ENCODE data around the gene NOC4L.

NOC4L gene

GRCh38 chr12:132138941-132139871 lies 5.1 kb upstream of the NOC4L start:
- H3K4me3 ChIP-seq (ENCODE audit: low read length): no peak overlapping the region
- H3K9me3 ChIP-seq (ENCODE audit: control insufficient read depth, low read length): no peaks in the 10 kb centered on the region
- peaks cover 34% of the 10 kb centered on the region for H3K36me3 ChIP-seq (ENCODE audit: control insufficient read depth, insufficient read depth, low read length, severe bottlenecking)
- no peak overlapping the region for H3K9ac ChIP-seq (ENCODE audit: low read length)
- H3K4me1 ChIP-seq (ENCODE audit: control insufficient read depth, insufficient read depth, low read length): peaks cover 12% of the 10 kb centered on the region
- DNase-seq (ENCODE audit: low read depth): no peak
- H3K27me3 ChIP-seq (replicated peaks; ENCODE audit: control insufficient read depth, insufficient read depth, low read length): no peaks in the 10 kb centered on the region

DNA sequence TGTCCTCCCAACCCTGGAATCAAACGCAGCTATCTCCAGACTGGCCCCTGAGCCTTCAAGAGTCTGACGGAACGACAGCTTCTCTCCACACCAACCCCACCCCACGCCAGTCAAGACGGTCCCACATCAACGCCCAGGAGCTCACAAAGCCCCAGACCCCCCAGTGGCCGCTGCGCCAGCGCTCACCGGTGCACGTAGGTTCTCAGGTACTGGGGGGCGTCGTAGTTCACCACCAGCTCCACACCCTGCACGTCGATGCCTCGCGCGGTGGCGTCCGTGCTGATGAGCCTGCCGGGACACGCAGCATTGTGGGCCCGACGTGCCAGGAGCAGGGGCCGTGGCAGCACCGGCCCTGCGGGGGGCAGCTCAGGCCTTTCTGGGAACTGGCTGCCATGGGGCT lies 4.3 kb upstream of the NOC4L start:
- Histone ChIP-seq H3K9me3 (ENCODE audit: control insufficient read depth, low read length) (no peaks in the 10 kb centered on the region), H3K36me3 (ENCODE audit: control insufficient read depth, insufficient read depth, low read length, severe bottlenecking) (peaks cover 34% of the 10 kb centered on the region), H3K9ac (ENCODE audit: low read length) (no peak overlapping the region), H3K27me3 (replicated peaks; ENCODE audit: control insufficient read depth, insufficient read depth, low read length) (no peaks in the 10 kb centered on the region), H3K4me1 (ENCODE audit: control insufficient read depth, insufficient read depth, low read length) (peaks cover 13% of the 10 kb centered on the region), H3K4me3 (ENCODE audit: low read length) (no peak overlapping the region)
- no peak for DNase-seq (ENCODE audit: low read depth)

DNA sequence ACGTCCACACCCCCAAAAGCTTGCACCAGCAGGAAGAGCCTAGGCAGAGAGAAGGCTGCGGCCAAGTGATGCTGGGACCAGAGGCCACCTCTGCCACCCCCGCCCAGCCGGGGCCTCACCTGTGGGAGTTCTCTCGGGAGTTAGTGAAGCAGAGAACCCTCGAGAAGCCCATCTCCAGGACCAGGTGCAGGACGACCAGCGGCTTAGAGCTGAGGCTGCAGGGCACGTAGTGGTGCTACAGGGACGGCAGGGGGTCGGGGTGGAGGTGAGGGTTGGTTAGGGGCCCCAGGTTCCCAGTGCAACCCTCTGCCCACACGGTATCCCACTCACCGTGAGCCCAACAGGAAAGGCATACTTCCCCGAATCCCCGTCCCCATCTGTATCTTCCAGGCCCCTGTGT lies 3.8 kb upstream of the NOC4L start:
- H3K4me3 ChIP-seq (ENCODE audit: low read length): no peak overlapping the region
- H3K36me3 ChIP-seq (ENCODE audit: control insufficient read depth, insufficient read depth, low read length, severe bottlenecking): peaks cover 34% of the 10 kb centered on the region
- no peak for DNase-seq (ENCODE audit: low read depth)
- H3K9me3 ChIP-seq (ENCODE audit: control insufficient read depth, low read length): no peaks in the 10 kb centered on the region
- H3K27me3 ChIP-seq (replicated peaks; ENCODE audit: control insufficient read depth, insufficient read depth, low read length): no peaks in the 10 kb centered on the region
- H3K4me1 ChIP-seq (ENCODE audit: control insufficient read depth, insufficient read depth, low read length): peaks cover 19% of the 10 kb centered on the region
- H3K9ac ChIP-seq (ENCODE audit: low read length): no peak overlapping the region

DNA sequence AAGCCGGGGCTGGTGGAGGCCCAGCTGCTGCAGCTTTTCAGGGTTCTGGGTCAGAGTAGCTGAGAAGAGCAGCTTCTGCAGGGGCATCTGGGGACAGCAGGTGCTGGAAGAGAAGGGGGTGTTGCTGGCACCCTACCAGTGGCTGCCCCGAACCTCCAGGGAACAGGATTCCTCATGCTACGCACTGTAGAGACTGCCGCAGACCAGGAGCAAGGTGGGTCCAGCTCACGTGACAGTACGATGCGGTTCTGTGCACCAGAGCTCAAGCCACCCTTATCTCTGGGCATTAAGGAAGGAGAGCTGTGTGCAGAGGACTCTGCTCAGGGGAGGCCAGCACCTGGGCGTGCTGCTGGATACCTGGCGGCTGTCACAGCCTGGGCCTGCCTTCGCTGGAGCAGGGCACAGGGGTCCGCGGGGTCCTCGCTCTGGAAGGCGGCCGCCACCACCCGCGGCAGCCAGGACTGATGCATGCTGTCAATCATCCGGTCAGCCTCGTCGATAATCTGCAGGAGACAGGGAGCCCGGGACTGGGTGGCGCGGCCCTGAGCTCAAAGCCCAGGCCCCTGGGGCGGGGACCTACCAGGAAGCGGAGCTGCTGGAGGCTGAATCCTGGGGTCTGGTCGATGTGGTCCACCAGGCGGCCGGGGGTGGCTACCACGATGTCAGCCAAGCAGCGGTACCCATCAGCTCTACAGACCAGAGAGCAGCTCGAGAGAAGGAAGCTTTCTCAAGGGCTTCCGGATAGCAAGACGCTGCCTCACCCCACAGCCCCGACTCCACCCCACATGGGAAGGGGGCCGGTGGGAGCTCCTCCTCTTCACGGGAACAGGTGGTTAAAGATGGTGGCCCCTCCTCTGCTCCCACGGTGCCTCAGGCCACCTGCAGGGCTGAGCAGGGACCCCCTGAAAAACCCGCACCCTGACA lies 3.1 kb upstream of the NOC4L start:
- no peaks in the 10 kb centered on the region for H3K27me3 ChIP-seq (replicated peaks; ENCODE audit: control insufficient read depth, insufficient read depth, low read length)
- no peaks in the 10 kb centered on the region for H3K9me3 ChIP-seq (ENCODE audit: control insufficient read depth, low read length)
- no peak overlapping the region for H3K4me3 ChIP-seq (ENCODE audit: low read length)
- no peak for DNase-seq (ENCODE audit: low read depth)
- peaks cover 34% of the 10 kb centered on the region for H3K36me3 ChIP-seq (ENCODE audit: control insufficient read depth, insufficient read depth, low read length, severe bottlenecking)
- no peak overlapping the region for H3K9ac ChIP-seq (ENCODE audit: low read length)
- H3K4me1 ChIP-seq (ENCODE audit: control insufficient read depth, insufficient read depth, low read length): peaks cover 20% of the 10 kb centered on the region

DNA sequence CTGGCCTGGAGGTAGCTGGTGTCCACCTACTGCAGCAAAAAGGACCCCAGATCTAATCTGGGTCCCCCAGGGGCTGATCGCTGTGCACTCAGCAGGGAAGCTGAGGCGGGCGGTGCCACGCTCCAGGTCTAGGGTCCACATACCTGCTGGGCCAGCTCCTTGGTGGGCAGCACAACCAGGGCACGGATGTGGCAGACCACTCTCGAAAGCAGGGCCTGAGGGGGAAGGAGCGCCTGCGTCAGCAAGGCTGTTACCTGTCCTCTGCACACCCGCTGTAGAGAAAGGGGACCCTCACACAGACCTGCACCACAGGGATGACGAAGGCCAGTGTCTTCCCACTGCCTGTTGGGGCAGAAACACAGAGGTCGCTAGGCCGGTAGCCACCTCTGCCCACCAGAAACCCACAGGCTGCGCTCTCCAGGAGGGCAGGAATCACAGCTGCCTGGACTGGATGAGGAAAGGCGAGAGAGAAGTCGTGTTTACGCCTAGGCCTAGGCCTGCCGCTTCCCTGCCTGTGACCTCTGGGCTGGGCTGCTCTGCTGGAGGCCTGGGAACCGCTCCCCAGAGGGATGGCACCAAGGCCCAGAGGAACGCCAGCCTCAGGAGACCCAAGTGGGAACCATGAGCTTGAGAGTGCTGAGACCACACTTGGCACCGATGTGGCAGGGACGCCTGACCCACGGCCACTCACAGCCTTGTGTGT lies 2.1 kb upstream of the NOC4L start:
- peaks cover 20% of the 10 kb centered on the region for H3K4me1 ChIP-seq (ENCODE audit: control insufficient read depth, insufficient read depth, low read length)
- H3K9ac ChIP-seq (ENCODE audit: low read length): peak overlapping the region; percentile 90
- H3K27me3 ChIP-seq (replicated peaks; ENCODE audit: control insufficient read depth, insufficient read depth, low read length): no peaks in the 10 kb centered on the region
- DNase-seq (ENCODE audit: low read depth): no peak
- no peaks in the 10 kb centered on the region for H3K9me3 ChIP-seq (ENCODE audit: control insufficient read depth, low read length)
- H3K4me3 ChIP-seq (ENCODE audit: low read length): peak overlapping the region; percentile 91
- peaks cover 34% of the 10 kb centered on the region for H3K36me3 ChIP-seq (ENCODE audit: control insufficient read depth, insufficient read depth, low read length, severe bottlenecking)

DNA sequence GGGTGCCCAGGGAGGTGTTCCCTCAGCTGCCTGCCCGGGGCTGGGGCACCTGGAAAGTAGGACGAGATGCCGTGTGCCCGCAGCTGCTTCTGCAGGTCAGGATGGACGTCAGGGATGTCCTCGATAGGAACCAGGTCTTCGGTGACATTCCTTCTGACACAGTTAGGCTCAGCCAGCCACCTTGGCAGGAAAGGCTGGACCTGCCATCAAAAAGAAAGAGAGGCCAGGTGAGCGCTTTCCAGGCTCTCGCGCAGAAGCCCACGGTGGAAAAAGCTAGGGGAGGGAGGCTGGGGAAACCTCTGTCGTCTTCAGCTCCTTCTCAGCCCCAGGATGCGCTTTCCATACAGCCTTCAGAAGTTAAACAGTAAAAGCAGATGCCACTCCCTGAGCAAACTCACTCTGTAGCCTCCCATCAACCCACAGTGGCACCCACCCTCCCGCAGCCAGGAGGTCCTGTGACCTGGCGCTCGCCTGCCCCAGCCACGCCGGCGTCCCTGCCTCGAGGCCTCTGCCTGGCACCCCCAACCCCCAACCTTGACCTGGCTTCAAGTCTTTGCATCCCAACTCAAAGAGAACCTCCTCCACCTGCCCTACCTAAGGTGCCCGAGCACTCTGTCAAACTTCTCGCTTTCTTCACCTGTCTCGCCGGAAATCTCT lies 1.4 kb upstream of the NOC4L start:
- no peak for DNase-seq (ENCODE audit: low read depth)
- Histone ChIP-seq H3K9me3 (ENCODE audit: control insufficient read depth, low read length) (no peaks in the 10 kb centered on the region), H3K9ac (ENCODE audit: low read length) (peak overlapping the region; percentile 90), H3K27me3 (replicated peaks; ENCODE audit: control insufficient read depth, insufficient read depth, low read length) (no peaks in the 10 kb centered on the region), H3K36me3 (ENCODE audit: control insufficient read depth, insufficient read depth, low read length, severe bottlenecking) (peaks cover 34% of the 10 kb centered on the region), H3K4me3 (ENCODE audit: low read length) (peak overlapping the region; percentile 91), H3K4me1 (ENCODE audit: control insufficient read depth, insufficient read depth, low read length) (peaks cover 20% of the 10 kb centered on the region)

- Histone ChIP-seq H3K36me3 (ENCODE audit: control insufficient read depth, insufficient read depth, low read length, severe bottlenecking) (peaks cover 34% of the 10 kb centered on the region), H3K27me3 (replicated peaks; ENCODE audit: control insufficient read depth, insufficient read depth, low read length) (no peaks in the 10 kb centered on the region), H3K9ac (ENCODE audit: low read length) (peak overlapping the region; percentile 90), H3K4me3 (ENCODE audit: low read length) (peak overlapping the region; percentile 91), H3K9me3 (ENCODE audit: control insufficient read depth, low read length) (no peaks in the 10 kb centered on the region), H3K4me1 (ENCODE audit: control insufficient read depth, insufficient read depth, low read length) (peaks cover 20% of the 10 kb centered on the region)
- peak; percentile 40 for DNase-seq (ENCODE audit: low read depth)
Observed at GRCh38 chr12:132143336-132144071, 753 bp upstream of the NOC4L start.

- DNase-seq (ENCODE audit: low read depth): no peak
- no peaks in the 10 kb centered on the region for H3K9me3 ChIP-seq (ENCODE audit: control insufficient read depth, low read length)
- peak overlapping the region; percentile 91 for H3K4me3 ChIP-seq (ENCODE audit: low read length)
- peak overlapping the region; percentile 90 for H3K9ac ChIP-seq (ENCODE audit: low read length)
- no peaks in the 10 kb centered on the region for H3K27me3 ChIP-seq (replicated peaks; ENCODE audit: control insufficient read depth, insufficient read depth, low read length)
- peaks cover 27% of the 10 kb centered on the region for H3K36me3 ChIP-seq (ENCODE audit: control insufficient read depth, insufficient read depth, low read length, severe bottlenecking)
- H3K4me1 ChIP-seq (ENCODE audit: control insufficient read depth, insufficient read depth, low read length): peaks cover 20% of the 10 kb centered on the region
Observed at GRCh38 chr12:132144810-132145168, 532 bp downstream of the NOC4L start.

- Histone ChIP-seq H3K4me1 (ENCODE audit: control insufficient read depth, insufficient read depth, low read length) (peaks cover 20% of the 10 kb centered on the region), H3K9ac (ENCODE audit: low read length) (peak overlapping the region; percentile 90), H3K27me3 (replicated peaks; ENCODE audit: control insufficient read depth, insufficient read depth, low read length) (no peaks in the 10 kb centered on the region), H3K36me3 (ENCODE audit: control insufficient read depth, insufficient read depth, low read length, severe bottlenecking) (peaks cover 22% of the 10 kb centered on the region), H3K9me3 (ENCODE audit: control insufficient read depth, low read length) (no peaks in the 10 kb centered on the region), H3K4me3 (ENCODE audit: low read length) (peak overlapping the region; percentile 91)
- no peak for DNase-seq (ENCODE audit: low read depth)
Observed at GRCh38 chr12:132145334-132145733, 1.1 kb downstream of the NOC4L start.

DNA sequence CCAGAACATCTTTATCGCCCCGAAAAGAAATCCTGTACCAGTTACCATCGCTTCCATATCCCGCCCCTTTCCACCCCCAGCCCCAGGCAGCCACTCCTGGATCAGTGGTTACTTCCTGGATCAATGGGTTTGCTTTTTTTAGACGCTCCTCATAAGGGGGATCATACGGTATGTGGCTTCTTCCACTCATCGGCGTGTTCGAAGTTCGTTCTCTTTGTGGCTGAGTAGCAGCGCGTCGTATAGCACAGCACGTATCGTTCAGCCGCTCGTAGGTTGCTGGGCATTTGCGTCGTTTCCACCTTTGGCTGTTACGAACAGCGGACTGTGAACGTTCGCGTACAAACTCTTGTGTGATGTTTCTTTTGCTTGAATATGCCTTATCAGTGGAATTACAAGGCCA lies 1.8 kb downstream of the NOC4L start:
- no peaks in the 10 kb centered on the region for H3K27me3 ChIP-seq (replicated peaks; ENCODE audit: control insufficient read depth, insufficient read depth, low read length)

More for the DNA sequence above, 1.8 kb downstream of the NOC4L start:
- peaks cover 20% of the 10 kb centered on the region for H3K4me1 ChIP-seq (ENCODE audit: control insufficient read depth, insufficient read depth, low read length)
- no peak overlapping the region for H3K4me3 ChIP-seq (ENCODE audit: low read length)
- H3K9ac ChIP-seq (ENCODE audit: low read length): no peak overlapping the region
- H3K36me3 ChIP-seq (ENCODE audit: control insufficient read depth, insufficient read depth, low read length, severe bottlenecking): peaks cover 14% of the 10 kb centered on the region
- no peak for DNase-seq (ENCODE audit: low read depth)
- no peaks in the 10 kb centered on the region for H3K9me3 ChIP-seq (ENCODE audit: control insufficient read depth, low read length)
